HG03103 (cell line): ENCODE measurements around the gene PAQR8.
A peak's percentile ranks its signal among the peaks of the same experiment; 100 is the strongest.
"Not testable (repeated sequence)": the region's sequence is repeated elsewhere in the genome, so short reads cannot be mapped to it uniquely, and the experiment has no call there.

Source experiments
- ATAC-seq: cut with Tn5 transposase; IDR thresholded peaks from one replicate; pipeline ENCODE4 v1.9.1; 2021; ENCODE audit warnings: low read depth; ENCODE audit not compliant: unreplicated experiment

Gene PAQR8

DNA sequence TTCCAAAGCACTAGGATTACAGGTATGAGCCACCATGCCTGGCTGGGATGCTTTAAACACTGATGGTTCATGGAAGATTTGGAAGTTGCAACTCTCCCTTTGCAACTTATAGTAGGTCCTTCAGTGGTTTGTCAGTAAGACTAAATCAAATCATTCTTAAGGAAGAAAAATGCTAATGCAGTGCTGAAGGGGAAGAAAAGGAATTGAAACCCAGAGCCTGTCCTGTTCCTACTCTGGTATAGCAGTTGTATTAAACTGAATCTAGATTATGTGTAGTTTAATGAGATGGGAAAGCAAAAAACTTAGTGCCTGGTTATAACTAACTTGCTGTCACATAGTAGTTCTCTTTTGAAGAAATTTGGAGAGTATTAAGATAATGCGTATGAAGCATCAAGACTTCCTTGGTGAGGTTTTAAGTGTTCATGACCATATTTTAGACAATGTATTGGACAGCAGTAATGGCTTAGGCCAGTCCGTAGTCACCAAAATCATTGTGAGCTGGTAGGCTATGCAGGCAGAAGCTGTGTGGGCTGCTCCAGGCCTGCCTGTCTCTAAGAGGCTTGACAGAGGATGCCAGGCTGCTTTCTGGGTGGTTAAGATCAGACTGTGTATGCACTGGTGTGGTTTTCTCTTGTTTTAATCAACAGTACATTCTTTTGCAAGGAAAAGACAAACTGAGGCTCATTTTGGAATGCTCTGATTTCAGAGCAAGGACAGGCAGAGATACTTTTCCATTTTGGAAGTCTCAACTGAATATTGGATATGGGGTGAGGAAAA, 14.0 kb downstream of the PAQR8 start:
- no peak for ATAC-seq

DNA sequence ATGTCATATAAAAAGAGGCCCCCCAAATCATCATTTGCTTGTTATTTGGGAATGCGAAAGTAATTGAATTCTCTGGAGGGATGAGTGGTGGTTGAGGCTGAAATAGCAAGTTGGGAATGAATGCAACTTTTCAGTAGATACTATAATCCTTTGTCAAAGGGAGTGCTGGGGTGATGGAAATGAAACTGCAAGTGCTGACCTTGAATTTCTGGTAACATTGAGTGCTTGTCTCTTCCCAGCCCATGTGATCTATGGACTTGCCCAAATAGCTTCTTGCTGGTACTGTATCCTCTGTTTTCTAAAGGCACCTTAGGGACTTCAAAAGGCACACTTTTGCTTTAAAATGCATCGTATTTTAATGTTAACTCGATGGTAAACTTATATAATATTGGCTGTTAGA, 14.8 kb downstream of the PAQR8 start:
- no peak for ATAC-seq

GRCh38 chr6:52377538-52378221, 15.7 kb downstream of the PAQR8 start:
- ATAC-seq, result no peak

DNA sequence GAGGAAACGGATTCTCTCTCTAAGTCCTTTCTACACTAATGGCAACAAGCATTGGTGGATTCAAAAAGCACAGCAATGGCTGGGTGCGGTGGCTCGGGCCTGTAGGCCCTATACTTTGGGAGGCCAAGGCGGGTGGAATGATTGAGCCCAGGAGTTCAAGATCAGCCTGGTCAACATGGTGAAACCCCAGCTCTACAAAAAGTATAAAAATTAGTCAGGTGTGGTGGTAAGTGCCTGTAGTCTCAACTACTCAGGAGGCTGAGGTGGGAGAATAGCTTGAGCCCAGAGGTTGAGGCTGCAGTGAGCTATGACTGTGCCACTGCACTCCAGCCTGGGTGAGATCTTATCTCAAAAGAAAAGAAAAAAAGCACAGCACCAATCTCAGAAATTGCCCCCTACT, 19.3 kb downstream of the PAQR8 start:
- ATAC-seq, result no peak

GRCh38 chr6:52384145-52384766, 22.3 kb downstream of the PAQR8 start:
- no peak for ATAC-seq

- no peak for ATAC-seq
These were observed 23.1 kb downstream of the PAQR8 start for GRCh38 chr6:52385074-52385473.

- ATAC-seq, result not testable (repeated sequence)
These were observed 26.2 kb downstream of the PAQR8 start for GRCh38 chr6:52388119-52388518.

DNA sequence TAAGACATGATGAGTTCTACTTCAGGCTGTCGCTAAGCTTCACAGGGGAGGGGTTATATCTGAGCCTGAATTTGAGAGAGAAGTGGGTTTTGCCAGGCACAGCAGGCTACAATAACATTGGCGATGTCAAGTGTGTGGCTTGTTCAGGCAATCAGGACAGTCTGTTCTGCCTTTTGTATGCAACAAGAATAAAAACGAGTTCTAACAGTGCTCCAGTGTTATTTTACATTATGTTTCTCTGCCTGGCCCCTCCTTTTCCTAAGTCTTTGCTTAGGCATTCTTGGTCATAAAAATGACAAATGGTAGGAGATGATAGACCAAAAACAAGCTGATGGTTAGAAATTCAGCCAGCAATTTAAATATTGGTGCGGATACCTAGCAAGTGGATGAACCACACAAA, 26.8 kb downstream of the PAQR8 start:
- no peak for ATAC-seq

DNA sequence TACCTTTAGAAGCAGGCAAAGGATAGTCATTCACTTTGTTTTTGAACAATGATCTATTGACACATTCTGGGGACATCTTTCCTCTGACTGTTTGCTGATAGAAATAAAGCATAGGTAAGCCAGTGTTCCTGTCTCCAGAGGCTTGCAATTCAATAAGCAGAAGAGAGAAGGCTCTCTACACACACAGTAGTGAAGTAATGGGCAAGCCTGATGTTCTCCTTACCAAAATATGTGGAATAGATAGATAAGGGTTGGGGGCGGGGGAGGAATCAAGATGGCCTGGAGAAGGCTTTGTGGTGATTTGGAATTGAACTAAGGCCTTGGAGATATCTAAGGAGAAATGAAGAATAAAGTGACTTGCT, 27.3 kb downstream of the PAQR8 start:
- ATAC-seq, result no peak

DNA sequence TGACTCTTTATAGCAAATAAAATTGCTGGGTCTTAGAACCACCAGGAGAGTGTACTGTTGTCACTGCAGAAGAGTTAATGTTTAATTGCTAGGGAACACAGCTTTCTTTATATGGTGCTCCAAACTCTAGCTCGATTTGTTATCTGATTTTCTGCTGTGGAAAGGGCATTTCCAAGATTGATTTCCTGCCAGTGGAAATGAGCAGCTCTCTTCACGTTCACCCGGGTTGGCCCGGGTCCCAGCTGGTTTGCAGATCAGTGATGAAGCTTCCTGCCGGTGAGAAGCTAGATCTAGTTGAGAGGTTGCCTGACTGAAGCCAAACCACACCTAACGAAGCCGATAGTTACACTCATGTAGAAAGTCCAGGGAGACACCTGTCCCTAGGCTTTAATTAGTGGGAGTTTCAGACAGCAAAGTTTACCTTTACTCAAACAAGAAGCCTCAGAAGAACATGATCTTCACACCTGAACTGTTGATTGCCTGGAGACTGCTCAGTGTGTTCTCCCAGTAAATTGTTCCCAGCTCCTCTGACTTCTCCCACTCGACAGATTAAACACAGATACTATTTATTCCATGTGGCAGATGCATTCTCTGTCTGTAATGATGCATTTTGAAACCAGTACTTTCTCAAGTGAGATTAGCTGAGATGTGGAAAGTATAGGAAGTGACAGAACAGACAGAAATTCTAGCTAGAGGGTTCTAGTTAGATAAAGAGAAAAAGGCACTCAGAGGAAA, 27.8 kb downstream of the PAQR8 start:
- peak; percentile 69 for ATAC-seq

DNA sequence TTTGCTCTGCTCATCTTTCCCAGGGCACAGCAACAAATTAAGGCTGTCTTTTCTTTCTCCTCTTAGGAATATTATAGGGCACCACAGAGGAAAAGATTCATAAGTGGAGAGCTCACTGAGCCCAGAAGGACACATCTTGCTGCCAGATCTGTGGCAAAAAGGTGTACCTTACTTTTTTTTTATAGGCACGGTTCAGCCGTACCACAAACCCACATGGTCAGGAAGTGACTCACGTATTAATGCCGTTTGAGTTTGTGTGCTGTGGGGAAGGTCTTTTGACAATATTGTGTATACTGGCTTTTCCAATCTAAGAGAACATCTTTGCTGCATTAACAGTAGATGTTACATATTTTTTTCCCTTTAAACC, 28.4 kb downstream of the PAQR8 start:
- ATAC-seq, result peak; percentile 53

GRCh38 chr6:52391599-52391998, 29.6 kb downstream of the PAQR8 start:
- ATAC-seq, result no peak

GRCh38 chr6:52392944-52393343, 31.0 kb downstream of the PAQR8 start:
- no peak for ATAC-seq

GRCh38 chr6:52393780-52394179, 31.8 kb downstream of the PAQR8 start:
- ATAC-seq, result no peak

GRCh38 chr6:52394251-52394666, 32.3 kb downstream of the PAQR8 start:
- ATAC-seq, result peak; percentile 37

DNA sequence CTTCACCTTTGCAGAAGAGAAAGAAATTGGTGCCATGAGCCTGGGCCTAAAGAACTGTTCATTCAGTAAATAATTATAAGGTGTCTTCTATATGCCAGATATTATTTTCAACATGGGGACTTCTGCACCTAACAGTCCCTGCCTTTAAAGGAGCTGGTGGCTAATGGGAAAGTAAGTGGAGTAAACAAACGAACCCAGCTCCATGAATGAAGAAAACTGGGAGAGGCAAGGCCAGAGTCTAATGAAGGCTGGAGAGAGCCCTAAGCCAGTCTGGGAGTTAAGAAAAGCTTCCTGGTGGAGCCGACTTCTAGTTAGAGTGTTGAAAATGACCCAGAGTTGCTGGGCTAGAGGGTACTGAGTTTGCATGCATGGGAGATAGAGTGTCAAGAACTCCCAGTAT, 34.0 kb downstream of the PAQR8 start:
- no peak for ATAC-seq

- ATAC-seq, result no peak
These were observed 37.8 kb downstream of the PAQR8 start for GRCh38 chr6:52399511-52400312.

- no peak for ATAC-seq
These were observed 38.5 kb downstream of the PAQR8 start for GRCh38 chr6:52400313-52401041.

GRCh38 chr6:52403086-52403485, 41.1 kb downstream of the PAQR8 start:
- no peak for ATAC-seq

DNA sequence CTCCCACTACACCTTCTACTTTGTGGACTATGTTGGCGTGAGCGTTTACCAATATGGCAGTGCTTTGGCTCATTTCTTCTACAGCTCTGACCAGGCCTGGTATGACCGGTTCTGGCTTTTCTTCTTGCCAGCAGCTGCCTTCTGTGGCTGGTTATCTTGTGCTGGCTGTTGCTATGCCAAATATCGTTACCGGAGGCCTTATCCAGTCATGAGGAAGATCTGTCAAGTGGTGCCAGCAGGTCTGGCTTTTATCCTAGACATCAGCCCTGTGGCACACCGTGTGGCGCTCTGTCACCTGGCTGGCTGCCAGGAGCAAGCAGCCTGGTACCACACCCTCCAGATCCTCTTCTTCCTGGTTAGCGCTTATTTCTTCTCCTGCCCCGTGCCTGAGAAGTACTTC, 41.7 kb downstream of the PAQR8 start:
- no peak for ATAC-seq
